Measurements from ENCODE around the gene DOCK10. TPM values are rescaled to one million over a fixed set of nuclear protein-coding genes. Genes with fewer than 3 reads are reported as not detected.

Gene DOCK10
- total and polyA plus RNA-seq, 10 of the 15 experiments (the other 5 are each of a cell fraction or from before 2014, with no cell fraction given): 16.9 to 120 (median 85.5) TPM

DNA sequence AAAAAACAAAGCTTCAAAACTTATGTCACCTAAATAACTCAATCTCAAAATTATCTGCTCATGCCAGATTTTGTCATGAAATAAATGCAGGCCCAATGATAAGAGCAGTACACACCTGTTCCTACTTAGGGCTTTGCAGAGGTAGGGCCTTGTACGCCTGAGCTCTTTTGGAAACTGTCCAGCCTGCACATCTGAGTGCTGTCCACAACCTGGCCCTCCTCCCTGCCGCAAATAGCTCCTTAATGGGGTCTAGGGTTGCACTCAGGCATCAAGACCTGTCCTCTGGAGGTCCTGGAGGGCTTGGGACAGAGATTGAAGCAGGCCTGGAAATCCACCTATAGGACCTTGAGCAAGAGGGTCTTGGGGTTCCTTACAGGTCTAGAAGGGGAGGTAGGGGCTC, 210.7 kb downstream of the DOCK10 start (continued):
- TF ChIP-seq, protein P1, sequence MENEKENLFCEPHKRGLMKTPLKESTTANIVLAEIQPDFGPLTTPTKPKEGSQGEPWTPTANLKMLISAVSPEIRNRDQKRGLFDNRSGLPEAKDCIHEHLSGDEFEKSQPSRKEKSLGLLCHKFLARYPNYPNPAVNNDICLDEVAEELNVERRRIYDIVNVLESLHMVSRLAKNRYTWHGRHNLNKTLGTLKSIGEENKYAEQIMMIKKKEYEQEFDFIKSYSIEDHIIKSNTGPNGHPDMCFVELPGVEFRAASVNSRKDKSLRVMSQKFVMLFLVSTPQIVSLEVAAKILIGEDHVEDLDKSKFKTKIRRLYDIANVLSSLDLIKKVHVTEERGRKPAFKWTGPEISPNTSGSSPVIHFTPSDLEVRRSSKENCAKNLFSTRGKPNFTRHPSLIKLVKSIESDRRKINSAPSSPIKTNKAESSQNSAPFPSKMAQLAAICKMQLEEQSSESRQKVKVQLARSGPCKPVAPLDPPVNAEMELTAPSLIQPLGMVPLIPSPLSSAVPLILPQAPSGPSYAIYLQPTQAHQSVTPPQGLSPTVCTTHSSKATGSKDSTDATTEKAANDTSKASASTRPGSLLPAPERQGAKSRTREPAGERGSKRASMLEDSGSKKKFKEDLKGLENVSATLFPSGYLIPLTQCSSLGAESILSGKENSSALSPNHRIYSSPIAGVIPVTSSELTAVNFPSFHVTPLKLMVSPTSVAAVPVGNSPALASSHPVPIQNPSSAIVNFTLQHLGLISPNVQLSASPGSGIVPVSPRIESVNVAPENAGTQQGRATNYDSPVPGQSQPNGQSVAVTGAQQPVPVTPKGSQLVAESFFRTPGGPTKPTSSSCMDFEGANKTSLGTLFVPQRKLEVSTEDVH (IDR thresholded peaks at IDR 0.05; ENCODE audit: low read depth, partially characterized antibody): no peak
- TF ChIP-seq ESRRA (IDR thresholded peaks at IDR 0.05; ENCODE audit: low read length) (no peak), SMAD1 (IDR thresholded peaks at IDR 0.05; ENCODE audit: low read depth, partially characterized antibody) (no peak), MYC (IDR thresholded peaks at IDR 0.05; ENCODE audit: insufficient read depth, insufficient read length, insufficient replicate concordance, low read length, severe bottlenecking) (no peak)

DNA sequence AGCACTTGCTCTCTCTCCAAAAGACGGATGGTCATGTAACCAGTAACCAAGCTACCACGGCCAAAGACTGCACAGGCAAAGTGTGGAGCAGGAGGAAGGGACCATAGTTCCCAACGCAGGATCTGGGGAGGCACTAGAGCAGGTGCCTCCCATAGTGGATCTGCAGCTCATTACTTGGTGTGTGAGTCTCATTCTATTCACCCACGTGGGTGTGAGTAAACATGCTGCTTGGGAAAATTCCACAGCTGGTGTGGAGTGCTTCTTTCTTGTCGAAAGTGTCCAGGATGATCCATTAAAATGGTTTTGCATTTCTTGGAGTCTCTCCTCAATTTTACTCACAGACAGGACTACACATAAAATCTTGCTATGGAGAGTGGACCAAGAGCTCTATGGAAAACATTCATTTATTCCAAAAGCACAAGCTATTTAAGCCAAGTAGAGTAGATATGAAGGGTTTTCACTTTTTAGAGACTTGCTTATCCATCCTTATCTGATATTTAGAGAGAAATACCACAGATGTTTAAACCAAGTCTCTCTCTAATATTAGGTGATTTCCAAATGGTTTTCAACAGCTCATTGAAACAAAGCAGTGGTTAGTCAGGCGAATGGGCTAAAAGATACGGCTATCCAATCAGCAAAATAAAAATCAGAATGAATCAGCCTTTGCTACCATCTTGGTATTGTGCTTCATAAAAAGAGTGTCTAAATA, 221.8 kb downstream of the DOCK10 start:
- Histone ChIP-seq H2AFZ (ENCODE audit: control insufficient read depth, low read depth, low read length) (no peak overlapping the region), H3K4me2 (ENCODE audit: control insufficient read depth, insufficient read depth) (no peak overlapping the region), H3K36me3 (ENCODE audit: control insufficient read depth in 2 of 2, insufficient read depth in 2 of 2, low read length in 1 of 2) (peaks cover 6 to 36% of the 10 kb centered on the region in 2 experiments), H3K9me3 (replicated peaks; ENCODE audit: control insufficient read depth, insufficient read depth, low read length) (no peaks in the 10 kb centered on the region; the same call in 2 of the 3 replicates), H3K4me3 (no peak overlapping the region), H3K4me1 (ENCODE audit: control insufficient read depth, insufficient read depth, low read length) (no peaks in the 10 kb centered on the region), H3K27ac (ENCODE audit: control insufficient read depth, insufficient read depth) (no peak overlapping the region), H3K79me2 (ENCODE audit: control insufficient read depth, insufficient read depth, low read length) (no peaks in the 10 kb centered on the region), H3K27me3 (replicated peaks in 1 of 2; ENCODE audit: control insufficient read depth in 2 of 2, insufficient read depth in 2 of 2, low read length in 1 of 2) (no peaks in the 10 kb centered on the region), H3K9ac (ENCODE audit: control insufficient read depth, insufficient read depth, low read length) (no peak overlapping the region), H4K20me1 (ENCODE audit: control insufficient read depth, insufficient read depth) (no peaks in the 10 kb centered on the region; the same call in 1 of the 2 replicates)
- ChIA-PET RAD21 (ENCODE audit: unreplicated experiment) (interaction anchor here (1.1 kb wide), 1 partner anchor 179 kb away, joined by 3 read pairs; no protein-coding TSS in a partner anchor), POLR2A (interaction anchor here (0.7 kb wide), 1 partner anchor 413 kb away, joined by 4 read pairs; no protein-coding TSS in a partner anchor), SMC1A (ENCODE audit: uncharacterized antibody, unreplicated experiment) (interaction anchor here (0.6 to 1.7 kb wide), 7 partner anchors 10 to 218 kb away, joined by 3 to 7 read pairs (median 3); no protein-coding TSS in a partner anchor), CTCF (interaction anchor here (0.9 to 1.6 kb wide), 6 partner anchors 28 to 841 kb away, joined by 3 to 4 read pairs (median 3); no protein-coding TSS in a partner anchor)
- intact Hi-C loops (cut with micrococcal nuclease; ENCODE audit: unreplicated experiment): no loop called here
- WGBS (ENCODE audit: insufficient coverage, insufficient replicate concordance, low lambda C conversion rate, missing lambda C conversion rate): 79% methylated on average over 7 of the region's 7 CpGs
- ATAC-seq (peak; percentile 60), FAIRE-seq (no peak), DNase-seq (ENCODE audit: low read depth, low spot score) (no peak)
- TF ChIP-seq MXI1 (IDR thresholded peaks at IDR 0.05; ENCODE audit: low read depth, low read length): no peak
- TF ChIP-seq POLR2AphosphoS2 (IDR thresholded peaks at IDR 0.05; ENCODE audit: low read depth, low read length): no peak
- no peak for TF ChIP-seq PAX5 (IDR thresholded peaks at IDR 0.05; ENCODE audit: borderline replicate concordance, low read depth, low read length)
- TF ChIP-seq RCOR1 (conservative IDR thresholded peaks at IDR 0.05; ENCODE audit: low read depth, low read length): no peak
- no peak for TF ChIP-seq BACH1 (IDR thresholded peaks at IDR 0.05; ENCODE audit: borderline replicate concordance)
- no TSS peak for BruUV-seq (replicated peaks)
- in situ Hi-C loops (cut with MboI): no loop called here
